Measurements from ENCODE around the gene SPEN.
"Not testable (repeated sequence)": the region's sequence is repeated elsewhere in the genome, so short reads cannot be mapped to it uniquely, and the experiment has no call there.

GRCh38 chr1:15926448-15926847, 78.9 kb downstream of the SPEN start:
- TF ChIP-seq CTCF (IDR thresholded peaks at IDR 0.05; ENCODE audit: poor library complexity, severe bottlenecking); REST (IDR thresholded peaks at IDR 0.05; ENCODE audit: borderline replicate concordance); POLR2AphosphoS5 (IDR thresholded peaks at IDR 0.05); RAD21 (conservative IDR thresholded peaks at IDR 0.05): not testable (repeated sequence)

Measured in neural cell (in vitro differentiated cells).